Superior temporal gyrus (tissue), 1 donor: ENCODE data around the gene HNRNPUL1.

ENCODE experiments used
- DNase-seq: peaks from one replicate; pipeline ENCODE4 v3.0.0-alpha.2; 2016; ENCODE audit errors: extremely low spot score

HNRNPUL1 gene

DNA sequence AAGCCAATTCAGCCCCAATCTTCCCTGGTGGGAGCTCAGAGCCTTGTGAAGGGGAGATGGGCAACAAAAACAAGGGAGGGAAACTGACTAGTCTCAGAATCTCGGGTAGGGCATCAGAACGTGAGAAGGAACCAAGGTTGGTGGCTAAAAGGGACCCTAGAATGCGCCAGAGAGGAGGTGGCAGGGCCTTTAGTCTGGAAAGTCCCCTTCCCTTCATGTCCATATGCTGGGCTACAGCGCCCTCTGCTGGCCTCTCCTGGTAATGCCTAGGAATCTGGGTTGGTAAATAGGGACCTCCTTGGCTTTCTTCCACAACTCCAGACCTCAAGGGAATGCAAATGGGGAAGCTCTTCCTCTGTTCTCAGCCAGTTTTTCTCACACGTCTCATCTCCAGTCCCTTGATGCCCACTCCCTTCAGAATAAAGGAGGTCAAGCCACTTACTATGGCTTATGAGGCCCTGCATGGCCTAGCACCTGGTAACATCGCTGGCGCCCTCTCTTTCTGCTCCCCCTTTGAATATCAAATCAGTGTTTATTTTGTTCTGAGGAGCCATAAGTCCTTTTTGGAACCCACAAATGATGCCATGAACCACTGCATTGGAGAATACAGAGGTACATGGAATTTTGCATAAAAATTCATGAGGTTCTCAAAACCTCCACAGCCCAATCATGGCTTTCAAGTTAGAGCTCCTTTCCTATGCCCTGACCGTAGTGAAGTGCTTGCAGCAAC, 44.4 kb downstream of the HNRNPUL1 start:
- DNase-seq: peak; percentile 98

DNA sequence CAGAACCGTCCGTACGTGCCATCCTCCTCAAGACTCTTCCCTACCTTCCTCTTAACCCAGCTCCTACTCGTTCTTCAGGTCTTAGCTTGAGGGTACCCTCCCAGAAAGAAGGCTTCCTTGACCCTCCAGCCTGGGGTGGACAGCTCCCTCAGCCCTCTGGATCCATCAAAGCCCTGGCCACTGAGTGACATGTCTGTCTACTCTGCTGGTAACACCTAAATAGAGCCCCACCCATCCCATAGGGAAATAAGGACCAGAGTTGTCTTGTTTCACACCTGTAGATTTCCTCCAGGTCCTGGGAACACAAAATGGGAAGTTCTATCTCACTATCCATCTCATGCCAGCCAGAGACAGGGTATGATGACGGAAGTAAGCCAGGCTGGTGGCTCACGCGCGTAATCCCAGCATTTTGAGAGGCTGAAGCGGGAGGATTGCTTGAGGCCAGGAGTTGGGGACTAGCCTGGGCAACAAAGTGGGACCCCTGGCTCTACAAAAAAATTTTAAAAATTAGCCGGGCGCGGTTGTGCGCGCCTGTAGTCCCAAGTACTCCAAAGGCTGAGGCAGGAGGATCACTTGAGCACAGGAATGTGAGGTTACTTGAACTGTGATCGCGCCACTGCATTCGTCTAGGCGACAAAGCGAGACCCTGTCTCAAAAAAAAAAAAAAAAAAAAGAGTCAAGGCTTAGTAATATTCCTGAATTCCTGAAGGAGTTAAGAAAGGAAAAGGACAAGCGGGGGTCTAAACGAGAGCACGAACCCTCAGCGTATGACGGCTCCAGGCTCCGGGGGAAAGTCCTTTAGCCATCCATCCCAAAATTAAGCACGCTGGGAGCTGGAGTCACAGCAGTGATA, 45.2 kb downstream of the HNRNPUL1 start:
- DNase-seq: peak; percentile 35

DNA sequence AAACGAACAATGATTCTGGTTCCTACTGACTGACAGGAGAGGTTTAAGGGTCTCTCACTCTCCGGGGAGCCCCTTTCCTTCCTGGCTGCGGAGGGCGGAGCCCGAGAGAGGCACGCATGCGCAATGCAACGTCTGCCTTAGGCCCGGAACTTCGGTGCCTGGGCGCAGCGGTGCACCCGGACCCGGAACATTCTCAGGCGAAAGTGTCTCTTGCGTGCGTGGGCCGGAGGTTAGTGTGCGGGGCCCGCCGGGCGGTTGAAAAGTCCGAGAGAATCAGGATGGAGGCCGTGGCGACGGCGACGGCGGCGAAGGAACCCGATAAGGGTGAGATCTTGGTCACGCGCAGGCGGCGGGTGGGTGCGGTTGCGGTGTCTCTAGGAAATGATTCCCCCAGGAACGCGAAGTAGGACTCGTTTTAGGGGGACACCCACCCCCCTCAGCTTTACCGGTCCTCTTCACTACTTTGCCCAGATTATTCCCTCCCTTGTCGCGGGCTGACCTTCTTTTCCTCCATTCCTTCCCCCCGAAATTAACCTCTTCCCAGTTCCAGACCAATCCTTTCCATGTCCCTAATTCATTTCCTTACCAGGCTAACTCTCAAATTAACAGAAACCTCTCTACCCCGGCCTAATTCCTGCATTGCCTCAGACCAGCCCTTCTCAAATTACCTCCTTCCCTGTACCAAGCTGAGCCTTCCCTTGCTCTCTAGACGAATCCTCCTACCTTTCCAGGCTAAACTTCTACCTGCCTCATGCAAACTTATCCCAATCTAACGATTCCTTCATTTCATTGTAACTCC, 46.1 kb downstream of the HNRNPUL1 start, which contains the start of gene CCDC97:
CCDC97 (plus strand) TSS at position 140 of the 799 bp plus-strand sequence; CDS start at position 279, 139 bp downstream.
- DNase-seq: peak; percentile 93

DNA sequence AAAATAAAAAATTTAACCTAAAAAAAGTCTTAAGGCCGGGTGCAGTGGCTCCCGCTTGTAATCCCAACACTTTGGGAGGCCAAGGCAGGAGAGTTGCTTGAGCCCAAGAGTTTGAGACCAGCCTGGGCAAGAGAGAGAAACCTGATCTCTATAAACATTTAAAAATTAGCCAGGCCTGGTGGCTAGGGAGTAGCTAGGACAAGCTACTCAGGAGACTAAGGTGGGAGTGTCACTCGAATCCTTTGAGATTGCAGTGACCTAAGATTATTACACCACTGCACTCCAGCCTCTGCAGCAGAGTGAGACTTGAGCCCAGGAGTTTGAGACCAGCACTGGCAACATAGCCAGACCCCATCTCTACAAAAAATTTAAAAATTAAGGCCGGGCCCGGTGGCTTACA, 46.9 kb downstream of the HNRNPUL1 start:
- DNase-seq: no peak

DNA sequence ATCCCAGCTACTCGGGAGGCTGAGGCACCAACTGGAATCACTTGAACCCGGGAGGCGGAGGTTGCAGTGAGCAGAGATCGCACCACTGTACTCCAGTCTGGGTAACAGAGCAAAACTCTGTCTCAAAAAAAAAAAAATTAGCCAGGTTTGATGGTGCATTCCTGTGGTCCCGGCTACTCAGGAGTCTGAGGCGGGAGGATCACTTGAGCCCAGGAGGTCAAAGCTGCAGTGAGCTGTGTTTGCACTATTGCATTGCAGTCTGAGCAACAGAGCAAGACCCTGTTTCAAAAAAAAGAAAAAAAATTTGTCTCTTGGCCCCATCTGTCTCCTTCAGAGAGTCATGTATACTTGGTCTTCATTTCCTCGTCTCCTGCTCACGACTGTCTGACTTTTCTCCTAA, 47.4 kb downstream of the HNRNPUL1 start:
- DNase-seq: no peak

DNA sequence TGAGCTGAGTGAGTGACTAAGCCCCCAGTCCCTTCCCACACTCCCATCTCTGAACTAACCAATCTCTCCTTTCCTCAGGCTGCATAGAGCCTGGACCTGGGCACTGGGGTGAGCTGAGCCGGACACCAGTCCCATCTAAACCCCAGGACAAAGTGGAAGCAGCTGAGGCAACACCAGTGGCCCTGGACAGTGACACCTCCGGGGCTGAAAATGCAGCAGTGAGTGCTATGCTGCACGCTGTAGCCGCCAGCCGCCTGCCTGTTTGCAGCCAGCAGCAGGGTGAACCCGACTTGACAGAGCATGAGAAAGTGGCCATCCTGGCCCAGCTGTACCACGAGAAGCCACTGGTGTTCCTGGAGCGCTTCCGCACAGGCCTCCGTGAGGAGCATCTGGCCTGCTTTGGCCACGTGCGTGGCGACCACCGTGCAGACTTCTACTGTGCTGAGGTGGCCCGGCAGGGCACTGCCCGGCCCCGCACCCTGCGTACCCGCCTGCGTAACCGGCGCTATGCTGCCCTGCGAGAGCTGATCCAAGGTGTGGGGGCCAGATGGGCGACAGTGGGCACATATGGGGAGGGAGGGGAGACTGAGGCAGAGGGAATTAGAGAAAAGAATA, 52.2 kb downstream of the HNRNPUL1 start:
- no peak for DNase-seq

DNA sequence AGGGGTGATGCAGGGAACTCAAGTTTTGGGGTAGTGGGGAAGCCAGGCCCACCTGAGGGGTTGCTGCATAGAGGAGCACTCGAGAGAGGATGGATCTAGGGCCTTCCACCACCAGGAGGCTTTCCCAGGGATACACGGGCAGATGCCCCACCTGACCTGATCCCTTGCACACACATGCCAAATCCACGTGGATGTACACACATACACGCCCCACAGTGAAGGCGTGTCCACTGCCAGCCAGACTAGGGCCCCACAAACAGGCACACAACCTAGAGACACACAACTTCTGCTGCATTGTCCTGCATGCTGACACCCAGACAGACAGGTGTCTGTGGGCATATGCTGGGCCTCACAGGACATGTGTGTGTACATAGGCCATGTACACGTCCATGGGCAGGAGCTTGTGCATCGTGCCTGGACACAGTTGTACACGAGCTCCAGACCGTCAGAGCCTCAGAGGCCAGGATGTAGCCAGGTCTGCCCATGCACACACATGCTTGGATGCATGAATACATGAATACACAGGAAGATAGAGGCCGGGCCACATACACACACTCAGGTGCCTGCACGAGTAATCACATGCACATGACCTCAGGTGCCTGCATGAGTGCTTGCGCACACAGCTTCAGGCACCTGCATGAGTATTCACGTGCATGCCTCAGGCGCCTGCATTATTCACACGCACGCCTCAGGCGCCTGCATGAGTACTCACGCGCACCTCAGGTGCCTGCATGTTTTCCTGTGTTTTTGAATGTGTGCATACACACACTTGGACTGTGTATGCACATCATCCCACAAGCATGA, 54.7 kb downstream of the HNRNPUL1 start:
- DNase-seq: no peak

DNA sequence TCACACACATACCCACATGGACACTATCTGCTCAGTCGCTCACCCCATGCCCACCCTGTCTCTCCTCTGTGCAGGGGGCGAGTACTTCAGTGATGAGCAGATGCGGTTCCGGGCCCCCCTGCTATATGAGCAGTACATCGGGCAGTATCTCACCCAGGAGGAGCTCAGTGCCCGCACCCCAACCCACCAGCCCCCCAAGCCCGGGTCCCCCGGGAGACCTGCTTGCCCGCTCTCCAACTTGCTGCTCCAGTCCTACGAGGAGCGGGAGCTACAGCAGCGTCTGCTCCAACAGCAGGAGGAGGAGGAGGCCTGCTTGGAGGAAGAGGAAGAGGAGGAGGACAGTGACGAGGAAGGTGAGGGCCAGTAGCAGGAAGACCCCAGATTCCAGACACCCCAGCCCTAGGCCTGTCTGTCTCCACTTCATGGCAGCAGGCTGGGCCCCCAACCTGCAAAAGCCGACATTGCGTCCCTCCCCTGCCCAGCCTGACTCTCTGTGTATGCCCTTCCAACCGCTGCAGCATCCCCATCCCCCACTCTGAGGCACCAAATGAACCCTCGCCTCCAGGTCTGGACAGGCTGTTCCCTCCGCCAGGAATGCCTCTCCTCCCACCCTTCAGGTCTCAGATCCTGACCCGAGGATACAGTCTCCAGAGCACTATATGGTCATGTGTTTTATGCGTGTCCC, 55.5 kb downstream of the HNRNPUL1 start:
- no peak for DNase-seq

DNA sequence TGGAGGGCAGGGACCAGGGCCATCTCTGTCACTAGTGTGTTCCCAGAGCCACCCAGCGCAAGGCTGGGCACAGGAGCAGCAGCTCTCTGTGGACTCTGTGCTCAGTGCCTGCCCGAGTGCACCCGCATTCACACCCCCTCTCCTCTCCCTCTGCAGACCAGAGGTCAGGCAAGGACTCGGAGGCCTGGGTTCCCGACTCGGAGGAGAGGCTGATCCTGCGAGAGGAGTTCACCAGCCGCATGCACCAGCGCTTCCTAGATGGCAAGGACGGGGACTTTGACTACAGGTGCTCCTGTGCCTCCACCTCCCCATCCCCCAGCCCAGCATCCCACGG, 56.0 kb downstream of the HNRNPUL1 start:
- DNase-seq: no peak

DNA sequence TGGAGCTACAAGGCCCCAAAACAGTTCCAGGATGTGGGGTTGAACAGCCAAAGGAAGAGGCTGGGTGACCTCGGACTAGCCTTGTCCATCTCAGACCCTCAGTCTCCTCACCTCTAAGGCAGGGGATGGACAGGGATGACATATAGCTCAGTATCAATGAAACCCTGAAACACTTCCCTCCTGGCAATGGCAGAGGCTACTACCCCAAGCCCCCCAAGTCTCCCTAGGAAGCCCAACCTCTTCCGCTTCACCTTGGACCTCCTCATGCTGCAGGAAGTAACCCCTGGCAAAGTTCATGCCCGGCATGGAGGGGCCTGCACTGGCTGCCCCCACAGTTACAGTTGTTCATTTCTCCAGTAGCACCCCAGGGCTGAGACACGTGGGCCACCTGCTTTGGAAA, 56.4 kb downstream of the HNRNPUL1 start:
- no peak for DNase-seq

DNA sequence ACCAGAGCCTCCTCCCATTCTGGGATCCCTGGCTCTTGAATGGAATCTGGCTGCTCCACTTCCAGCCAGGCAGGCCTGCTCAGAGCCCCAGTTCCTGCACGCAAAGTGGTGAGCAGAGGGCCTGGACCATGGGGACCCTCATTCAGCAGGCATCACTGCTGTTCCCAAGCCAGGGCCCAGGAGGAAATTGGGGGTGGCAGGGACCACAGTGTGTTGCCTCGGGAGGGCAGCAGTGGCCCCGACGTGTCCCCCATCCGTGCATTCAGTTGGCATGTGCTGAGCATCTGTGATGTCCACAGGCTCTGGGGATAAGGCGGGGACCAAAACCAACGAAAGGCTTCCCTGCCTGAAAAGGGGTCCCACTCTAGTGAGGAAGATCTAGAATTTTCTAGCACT, 57.0 kb downstream of the HNRNPUL1 start:
- no peak for DNase-seq

DNA sequence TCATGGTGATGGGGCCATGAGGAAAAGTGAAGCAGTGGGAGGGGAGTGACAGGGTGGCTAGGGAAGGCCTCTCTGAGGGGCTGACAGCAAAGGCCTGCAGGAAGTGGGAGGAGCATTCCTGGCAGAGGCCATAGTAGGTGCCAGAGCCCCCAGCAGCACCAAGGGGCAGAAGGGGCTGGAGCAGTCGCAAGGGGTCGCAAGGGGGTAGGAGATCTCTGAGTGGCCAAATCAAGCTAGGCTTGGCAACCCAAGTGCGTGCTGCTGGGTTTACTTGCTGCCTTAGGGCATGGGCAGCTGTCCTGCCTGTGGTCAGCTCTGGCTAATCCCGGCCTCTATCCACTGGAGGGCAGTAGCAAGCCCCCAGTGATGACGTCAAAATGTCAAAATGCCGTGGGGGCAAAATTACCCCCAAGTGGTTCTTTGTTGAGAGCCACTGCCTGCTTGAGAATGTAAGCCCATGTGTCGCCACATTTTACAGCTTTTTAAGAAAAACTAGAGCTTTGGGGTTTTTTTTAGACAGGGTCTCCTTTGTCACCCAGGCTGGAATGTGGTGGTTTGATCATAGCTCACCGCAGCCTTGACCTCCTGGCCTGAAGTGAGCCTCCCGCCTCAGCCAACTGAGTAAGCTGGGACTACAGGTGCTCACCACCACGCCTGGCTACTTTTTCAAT, 57.6 kb downstream of the HNRNPUL1 start:
- DNase-seq: no peak

DNA sequence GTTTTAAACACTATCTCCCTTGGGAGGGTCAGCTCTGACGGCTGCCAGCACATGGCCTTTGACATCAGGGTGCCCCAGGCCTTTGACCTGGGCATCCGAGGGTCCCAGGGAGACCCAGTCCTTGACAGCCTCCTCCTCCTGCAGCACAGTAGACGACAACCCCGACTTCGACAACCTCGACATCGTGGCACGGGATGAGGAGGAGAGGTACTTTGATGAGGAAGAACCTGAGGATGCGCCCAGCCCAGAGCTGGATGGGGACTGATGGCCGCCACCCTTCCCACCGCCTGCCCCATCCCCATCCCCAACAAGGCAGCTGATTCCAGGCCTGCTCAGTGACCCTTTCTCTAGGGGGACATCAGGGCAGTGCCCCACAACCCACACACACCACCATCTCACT, 58.3 kb downstream of the HNRNPUL1 start:
- no peak for DNase-seq

DNA sequence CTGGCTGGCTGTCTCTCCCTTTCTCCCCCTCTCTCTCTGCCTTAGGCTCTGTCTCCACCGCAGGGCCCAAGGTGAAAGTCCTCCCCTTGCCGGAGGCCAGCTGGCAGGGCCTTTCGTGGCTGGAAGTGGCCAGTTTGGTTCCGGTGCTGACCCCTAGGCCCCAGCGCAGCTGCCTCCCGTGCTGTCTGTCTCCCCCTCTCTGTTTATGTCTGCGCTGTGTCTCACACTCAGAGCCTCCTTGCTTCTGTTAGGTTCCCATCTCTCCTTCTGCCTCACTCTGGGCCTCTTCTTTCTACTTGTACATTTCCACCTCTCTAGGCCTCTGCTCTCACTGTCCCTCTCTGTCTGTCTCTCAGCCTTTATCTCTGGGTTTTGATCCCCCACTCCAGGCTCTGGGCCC, 58.9 kb downstream of the HNRNPUL1 start:
- DNase-seq: no peak

DNA sequence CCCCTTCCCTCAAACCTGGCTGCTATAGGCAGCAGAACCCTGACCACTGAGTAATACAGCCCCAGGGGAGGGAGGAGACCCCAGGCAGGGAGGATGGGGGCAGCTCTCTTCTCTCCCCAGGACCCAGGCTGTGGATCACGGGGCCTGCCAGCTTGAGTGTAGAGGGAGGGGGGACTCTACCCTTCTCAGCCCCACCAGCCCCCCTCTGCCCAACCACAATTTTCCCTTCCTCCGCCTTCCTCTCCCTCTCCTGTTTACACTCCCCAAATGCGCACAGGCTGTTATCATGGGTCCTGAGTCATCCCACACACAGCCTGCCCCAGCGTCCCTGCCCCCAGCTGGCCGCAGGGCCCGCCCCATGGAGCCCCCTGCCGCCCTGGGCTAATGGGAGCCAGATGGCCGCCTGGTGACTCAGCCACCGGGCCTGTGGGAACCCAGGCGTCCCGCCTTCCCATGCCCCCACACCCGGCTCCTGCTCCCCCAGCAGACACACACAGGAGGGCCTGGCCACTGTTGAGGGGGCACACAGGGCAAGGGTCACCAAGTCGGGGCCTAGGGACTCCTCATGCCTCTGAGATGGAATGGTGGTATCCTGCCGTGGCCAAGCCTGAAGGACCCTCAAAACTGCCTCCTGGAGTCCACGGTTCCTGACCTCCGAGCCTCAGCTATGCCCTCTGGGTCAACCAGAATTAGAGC, 59.4 kb downstream of the HNRNPUL1 start:
- no peak for DNase-seq

DNA sequence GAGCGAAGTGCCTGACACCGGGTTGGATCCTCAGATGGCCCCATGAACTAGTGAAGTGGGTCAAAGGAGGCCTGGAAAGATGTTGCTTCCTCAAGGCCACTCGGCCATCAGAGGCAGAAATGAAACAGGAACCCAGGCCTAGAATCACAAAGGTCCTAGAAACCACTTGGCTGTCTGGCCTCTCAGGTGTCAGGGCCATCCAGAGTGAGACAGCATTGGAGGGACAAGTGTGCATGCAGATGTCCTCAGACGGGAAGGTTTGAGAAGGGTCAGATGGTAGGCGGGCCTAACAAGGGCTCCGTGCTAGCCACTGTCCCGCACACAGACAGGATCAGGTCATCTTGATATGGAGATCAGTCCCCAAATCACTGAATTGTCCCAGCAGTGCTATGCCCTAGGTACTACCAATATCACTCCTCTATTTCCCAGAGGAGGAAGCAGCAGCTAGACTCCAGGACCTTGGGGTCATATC, 60.1 kb downstream of the HNRNPUL1 start:
- no peak for DNase-seq

DNA sequence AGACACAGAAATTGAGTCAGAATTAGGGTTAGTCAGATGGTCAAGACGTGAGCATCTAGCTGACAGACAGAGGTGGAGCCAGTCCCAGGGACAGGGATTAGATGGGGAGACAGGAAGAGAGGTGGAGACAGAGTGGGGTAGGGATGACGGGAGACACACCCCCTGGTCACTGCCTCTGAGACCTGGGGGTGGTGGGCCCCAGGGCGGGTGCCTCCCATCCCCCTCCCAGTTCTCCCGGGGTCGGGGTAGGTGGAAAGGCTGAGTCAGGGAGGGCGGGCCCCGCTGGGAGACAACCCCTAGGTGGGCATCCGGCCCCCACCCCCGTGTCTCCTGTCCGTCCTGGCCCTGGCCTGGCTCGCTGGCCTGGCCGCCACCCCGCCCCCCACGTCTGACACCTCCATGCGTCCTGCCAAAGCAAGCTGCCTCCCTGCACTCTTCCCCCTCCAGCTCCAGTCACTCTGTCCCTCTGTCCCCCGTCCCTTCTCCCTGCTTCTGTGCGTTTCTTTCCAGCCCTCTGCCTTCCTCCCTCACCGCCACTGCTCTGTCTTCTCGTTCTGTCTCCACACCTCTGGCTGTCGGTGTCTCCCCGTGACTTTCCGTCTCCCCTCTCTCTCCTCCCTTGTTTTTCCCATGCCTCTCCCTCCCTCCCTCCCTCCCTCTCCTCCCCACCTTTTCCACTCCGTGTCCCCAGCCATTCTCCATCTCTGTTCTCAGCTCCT, 60.9 kb downstream of the HNRNPUL1 start:
- DNase-seq: no peak

DNA sequence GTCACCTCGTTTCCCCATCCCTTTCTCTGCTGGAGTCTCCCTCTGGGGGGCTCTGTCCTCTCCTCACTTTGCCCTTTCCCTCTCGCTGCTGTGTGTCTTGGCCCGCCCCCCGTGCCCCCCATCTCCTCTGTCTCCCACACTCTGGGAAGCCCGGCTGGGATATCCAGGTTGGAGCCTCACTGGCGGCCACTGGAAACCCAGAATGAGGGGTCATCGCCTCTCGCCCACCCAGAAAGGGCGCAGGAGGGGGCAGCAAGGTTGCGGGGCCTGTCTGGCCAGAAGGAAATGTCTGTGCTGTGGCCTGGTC, 61.4 kb downstream of the HNRNPUL1 start:
- DNase-seq: no peak
